EL (cell line): ENCODE results near the gene CYP1A1.
"Not testable (repeated sequence)": the region's sequence is repeated elsewhere in the genome, so short reads cannot be mapped to it uniquely, and the experiment has no call there.

ENCODE experiments used
- DNase-seq: peaks from one replicate; pipeline ENCODE4 v3.0.0-alpha.2; 2016

The CYP1A1 gene

DNA sequence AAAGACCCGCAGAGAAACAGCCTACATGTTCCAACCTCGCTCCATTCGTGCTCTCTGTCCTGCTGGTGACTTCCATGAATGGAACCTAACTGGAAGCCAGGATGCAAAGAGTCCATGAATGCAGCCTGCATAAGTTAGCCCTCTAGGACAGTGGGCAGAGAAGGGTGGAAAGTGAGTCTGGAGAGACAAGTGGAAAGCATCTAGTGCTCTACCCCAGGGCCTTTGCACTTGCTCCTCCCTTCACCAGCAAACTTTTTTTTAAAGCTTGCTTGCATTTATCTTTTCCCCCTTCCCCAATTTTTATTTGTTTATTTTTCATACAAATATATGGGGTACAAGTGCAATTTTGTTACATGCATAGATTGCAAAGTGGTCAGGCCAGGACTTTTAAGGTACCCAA, 7.9 kb upstream of the CYP1A1 start:
- no peak for DNase-seq

DNA sequence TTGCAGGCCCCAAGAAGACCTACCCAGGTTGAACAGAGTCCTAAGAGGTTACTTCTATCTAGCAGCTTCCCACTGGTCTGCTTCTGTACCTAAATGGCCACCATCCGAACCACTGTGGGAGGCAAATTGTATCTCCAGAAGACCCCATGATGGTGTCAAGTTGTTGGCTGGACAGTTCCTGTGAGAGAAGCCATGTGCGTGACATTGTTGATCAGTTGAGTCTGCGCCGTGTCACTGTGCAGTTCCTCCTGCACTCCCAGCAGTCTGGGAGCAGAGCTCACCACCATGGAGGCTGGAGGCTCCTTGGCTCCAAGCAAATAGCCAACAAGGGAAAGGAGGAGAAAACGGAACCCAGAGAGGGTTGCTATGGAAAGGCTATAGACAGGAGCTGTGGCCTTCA, 7.5 kb upstream of the CYP1A1 start:
- DNase-seq: no peak

DNA sequence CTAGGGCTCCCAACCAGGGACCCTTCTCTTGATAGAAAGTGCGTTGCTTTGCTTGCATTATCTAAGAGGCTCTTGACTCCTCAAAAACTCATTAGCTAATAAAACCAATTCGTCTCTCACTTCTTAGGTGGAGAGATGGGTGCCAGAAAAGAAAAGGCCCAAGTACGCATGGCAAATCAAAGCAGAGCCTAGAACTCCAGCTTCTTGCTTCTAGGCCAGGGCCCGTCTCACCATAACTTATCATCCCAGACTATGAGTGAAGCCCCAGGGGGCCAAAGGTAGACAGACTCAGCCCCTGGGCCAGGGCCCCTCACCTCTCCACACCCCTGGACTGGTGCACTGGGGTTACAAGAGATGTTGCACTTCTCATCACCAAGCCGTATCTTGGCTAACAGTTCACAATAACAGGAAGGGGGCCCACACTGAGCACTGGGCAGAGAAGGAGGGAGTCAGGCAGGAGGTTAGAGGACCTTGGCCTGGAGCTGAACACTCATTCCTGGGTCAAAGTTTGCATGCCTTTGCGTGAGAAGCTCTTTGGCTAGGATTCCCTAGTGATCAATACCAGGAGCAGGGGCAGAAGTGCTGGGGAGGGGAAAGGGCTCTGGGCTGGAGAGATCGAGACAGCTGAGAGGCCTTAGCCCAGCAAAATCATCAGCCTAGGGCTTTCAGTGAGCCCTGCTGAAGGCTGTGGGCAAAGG, 5.4 kb upstream of the CYP1A1 start:
- DNase-seq: no peak

DNA sequence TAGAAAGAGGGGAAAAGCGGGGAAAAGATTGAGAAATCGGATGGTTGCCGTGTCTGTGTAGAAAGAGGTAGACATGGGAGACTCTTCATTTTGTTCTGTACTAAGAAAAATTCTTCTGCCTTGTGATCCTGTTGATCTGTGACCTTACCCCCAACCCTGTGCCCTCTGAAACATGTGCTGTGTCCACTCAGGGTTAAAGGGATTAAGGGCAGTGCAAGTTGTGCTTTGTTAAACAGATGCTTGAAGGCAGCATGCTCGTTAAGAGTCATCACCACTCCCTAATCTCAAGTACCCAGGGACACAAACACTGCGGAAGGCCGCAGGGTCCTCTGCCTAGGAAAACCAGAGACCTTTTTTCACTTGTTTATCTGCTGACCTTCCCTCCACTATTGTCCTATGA, 4.0 kb upstream of the CYP1A1 start:
- not testable (repeated sequence) for DNase-seq

DNA sequence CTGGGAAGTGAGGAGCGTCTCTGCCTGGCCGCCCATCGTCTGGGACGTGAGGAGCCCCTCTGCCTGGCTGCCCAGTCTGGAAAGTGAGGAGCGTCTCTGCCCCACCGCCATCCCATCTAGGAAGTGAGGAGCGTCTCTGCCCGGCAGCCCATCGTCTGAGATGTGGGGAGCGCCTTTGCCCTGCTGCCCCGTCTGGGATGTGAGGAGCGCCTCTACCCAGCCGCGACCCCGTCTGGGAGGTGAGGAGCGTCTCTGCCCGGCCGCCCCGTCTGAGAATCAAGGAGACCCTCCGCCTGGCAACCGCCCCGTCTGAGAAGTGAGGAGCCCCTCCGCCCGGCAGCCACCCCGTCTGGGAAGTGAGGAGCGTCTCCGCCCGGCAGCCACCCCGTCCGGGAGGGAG, 3.4 kb upstream of the CYP1A1 start:
- DNase-seq: not testable (repeated sequence)

DNA sequence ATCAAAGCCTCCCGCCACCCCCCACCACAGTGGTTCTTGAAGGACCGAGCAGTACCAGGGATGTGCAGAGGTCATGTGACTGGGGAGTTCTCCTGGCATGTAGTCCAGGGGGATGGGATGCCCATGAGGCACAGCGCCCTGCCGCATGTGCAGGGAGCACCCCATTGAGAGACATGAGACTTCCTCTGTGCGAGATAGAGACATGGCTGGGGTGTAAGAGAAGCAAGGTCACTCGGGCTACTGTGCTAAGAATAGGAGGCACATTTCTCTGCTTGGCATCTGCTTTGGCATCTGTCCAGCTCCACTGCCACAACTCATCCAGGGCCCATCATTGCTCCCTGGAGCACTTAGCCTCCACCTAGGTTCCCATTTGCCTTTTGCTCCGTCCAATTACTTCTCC, 2.4 kb upstream of the CYP1A1 start:
- DNase-seq: no peak

DNA sequence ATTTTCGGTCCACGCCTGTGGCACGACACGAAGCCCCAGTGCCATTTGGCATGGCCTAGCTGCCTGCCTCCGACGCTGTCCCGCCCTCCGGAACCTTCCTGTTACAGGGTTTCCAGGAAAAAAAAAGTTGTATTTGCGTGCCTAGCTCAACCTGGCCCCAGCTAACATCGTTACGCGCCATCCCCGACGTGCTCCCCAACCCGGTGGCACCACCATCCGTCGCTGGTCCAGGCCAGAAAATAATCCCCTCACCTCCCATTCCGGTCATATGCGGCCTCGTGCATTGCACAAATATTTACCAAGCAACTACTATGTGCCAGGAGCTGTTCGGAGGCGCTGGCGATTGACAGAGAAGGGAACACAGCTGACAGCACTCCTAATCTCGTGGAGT, 1.4 kb upstream of the CYP1A1 start:
- DNase-seq: no peak

DNA sequence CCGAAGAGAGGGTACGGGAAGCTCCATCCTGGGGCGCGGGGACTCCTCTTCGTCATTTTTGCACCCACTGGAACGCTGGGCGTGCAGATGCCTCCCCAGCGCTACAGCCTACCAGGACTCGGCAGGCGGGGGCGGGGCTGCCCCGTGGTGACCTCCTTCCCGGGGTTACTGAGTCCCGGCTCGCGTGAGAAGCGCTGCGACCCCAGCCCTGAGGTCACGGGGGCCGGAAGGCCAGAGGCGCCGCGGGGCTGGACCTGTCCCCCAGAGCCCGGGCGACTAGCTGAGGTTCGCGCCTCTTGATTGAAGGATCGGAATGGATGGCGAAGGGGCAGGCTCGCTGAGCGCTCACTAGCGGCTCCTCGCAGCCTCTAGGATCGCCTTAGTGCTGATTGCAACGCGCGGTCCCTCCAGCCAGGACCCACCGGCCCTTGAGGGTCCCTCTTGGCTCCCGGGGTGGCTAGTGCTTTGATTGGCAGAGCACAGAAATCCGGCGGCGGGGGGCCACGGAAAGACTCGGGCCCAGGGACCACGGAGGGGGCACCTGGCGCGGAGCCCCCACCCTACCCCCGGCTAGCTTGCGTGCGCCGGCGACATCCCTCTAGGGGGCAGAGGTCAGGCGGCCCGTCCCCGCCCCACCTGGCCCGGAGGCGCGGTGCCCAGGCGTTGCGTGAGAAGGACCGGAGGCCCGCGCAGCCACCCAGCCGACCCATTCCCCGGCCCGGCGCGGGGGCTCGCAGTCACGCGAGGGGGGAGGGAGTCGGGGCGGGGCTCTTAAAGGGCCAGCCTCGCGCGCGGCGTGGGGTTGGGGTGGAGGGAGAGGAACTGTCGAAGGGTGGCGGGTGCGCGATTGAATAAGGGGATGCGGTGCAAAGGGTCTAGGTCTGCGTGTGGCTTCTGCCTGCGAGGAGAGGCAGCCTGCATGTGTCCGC, 781 bp upstream of the CYP1A1 start:
- peak; percentile 41 for DNase-seq

DNA sequence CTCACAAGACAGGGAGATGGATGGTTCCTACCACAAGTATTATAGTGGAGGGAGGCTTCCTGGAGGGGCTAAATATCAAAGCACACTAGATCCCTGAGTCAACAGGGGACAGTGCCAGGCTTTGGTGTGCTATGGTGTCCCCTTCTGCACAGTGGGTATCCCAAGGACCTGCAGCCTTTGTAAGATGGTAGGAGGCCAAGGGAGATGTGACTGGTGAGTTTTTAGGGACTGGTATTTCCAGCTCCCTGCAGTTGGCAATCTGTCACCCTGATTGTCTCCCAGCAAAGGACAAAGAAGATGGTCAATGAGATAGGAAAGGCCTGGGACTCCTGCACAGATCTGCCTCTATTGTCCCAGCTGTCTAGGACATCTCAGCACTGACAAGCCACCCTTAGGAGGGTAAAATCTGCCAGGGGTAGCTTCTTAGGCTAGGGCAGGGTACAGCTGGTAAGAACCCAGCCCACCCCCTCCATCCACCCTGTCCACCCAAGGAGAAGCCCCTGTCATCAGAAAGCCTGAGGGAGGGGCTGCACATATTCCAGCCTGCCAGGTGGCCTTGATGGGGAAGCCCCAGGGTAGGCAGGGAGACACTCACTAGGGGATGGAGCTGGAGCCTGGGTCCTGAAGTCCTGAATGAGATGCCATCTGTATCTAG, 631 bp downstream of the CYP1A1 start:
- DNase-seq: no peak

DNA sequence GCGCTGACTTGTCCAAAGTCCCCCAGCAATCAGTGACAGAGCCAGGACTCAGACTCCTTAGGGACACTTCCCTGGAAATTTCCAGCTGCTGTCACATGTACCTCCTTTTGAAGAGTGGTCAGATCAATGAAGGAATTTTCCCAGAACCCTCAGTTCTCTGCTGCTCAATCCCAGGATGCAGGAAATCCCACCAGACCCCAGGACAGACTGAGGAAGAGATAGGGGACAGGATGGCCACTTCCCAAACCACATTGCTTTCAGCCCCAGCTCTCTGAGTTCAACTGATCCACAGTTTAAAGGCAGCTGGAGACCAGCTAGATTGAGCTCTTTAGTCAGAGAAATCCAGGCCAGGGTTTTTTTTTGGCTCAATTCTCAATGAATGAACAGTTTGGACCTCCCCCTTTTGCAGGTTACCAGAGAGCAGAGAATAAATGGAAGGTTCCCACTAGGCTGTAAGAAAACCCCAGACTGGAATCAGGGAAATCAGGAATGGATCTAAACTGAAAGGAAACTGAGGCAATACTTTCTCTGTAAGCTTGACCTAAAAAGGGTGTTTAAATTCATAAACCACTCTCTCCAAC, 1.5 kb downstream of the CYP1A1 start:
- DNase-seq: peak; percentile 57

DNA sequence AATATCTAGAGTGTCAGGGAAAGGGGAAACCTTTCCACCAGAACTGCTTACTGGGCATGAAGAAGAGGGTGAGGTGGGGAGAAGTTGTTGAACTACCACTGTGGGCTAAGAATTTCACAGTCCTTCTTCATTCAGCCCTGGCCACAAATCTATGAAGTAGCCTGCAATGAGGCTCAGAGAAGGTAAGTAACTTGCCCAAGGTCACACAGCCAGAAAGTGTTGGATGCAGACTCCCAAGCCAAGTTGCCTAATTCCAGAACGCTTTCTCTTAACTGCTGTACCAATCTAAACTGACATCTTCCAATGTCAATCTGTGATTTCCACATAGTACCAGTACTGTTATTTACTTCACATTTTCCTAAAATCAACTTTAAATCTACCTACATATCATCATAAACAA, 2.1 kb downstream of the CYP1A1 start:
- no peak for DNase-seq

DNA sequence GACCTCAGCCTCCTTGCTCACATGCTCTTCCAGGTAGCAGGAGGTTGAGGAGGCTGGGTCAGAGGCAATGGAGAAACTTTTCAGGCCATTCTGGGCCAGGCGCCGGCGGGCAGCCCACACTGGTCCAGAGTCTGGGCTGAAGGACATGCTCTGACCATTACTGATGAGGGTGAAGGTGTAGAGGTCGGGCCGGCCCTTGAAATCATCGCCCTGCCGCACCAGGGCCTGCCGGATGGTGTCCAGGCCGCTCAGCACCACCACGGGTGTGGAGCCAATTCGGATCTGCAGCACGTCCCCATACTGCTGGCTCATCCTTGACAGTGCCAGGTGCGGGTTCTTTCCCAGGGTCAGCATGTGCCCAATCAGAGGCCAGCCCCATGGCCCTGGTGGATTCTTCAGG, 2.7 kb downstream of the CYP1A1 start:
- DNase-seq: no peak

DNA sequence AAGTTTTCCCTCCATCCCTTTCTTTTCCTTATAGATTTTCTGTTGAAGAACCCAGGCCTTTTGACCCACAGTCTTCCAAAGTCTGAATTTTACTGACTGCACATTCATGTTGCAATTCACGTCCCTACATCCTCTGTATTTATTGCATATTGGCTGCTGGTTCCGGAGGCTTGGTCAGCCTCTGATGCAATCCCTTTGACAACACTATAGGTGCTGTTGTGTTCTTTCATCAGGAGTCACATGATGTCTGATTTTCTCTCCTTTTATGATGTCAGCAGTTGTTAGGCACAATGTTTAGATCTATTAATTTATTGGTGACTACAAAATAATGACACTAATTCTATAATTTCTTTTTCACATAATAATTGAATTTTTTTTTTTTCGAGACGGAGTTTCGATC, 8.7 kb downstream of the CYP1A1 start:
- no peak for DNase-seq

DNA sequence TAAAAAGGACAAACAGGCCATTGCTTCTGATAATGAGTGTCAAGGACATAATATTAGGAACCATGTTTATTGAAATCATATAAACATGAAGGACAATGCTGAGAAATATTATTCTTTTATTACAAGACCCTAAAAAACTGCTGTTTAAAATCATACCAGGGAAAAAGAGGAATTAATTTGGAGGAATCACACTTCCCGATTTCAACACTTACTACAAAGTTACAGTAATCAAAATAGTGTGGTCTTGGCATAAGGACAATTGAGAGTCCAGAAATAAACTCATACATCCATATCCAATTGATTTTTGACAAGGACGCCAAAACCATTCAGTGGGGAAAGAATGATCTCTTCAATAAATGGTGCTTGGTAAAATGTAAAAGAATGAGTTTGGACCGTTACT, 13.0 kb downstream of the CYP1A1 start:
- DNase-seq: no peak

DNA sequence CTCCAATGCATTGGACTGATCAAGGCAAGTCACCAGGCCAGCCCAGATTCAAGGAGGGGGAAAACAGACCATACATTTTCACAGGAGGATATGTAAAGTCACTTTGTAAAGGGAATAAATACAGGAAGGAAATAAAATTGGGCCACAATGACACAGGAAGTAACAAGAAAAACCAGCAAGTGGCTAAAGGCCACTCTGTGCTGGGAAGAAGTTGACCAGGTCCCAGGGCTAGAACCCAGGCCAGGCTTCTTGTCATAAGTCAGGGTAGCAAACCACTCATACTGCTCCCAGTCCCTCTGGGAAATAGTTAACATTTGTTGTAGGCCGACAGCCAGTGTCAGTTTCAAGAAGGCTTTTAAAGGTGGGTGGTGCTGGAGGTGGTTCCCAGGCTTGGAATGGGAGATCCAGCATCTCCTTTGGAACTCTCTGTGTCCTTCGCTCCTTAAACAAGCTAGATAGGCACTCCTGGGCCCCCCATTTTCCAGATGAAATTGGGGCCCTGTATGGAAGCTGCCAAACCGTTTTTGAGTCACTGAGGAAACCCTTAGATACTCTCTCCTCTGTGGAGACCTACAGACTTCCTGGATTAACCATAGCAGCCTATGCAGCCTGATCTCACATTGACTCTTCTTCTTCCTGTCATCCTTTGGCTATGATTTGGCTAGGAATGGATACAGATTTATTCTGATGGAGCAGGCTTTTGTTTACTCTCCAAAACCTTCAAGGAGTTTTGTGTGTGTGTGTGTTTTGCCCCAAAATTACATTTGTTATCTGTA, 14.8 kb downstream of the CYP1A1 start:
- no peak for DNase-seq

DNA sequence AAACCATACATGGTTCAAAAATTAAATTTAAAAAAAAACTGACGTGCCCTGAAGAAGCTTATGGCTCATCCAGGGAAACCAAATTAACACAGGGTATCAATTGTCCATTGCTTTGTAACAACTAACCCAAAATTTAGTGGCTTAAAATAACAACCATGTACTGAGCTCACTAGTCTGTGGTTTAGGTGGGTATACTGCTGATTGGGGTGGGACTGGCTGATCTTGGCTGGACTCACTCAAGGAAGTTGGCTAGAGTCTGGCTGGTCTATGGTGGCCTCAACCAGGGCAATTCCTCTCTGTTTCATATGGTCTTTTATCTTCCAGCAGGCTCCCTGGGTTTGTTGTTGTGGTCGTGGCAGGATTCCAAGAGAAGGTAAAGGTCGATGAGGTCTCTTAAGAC, 15.4 kb downstream of the CYP1A1 start:
- DNase-seq: no peak

DNA sequence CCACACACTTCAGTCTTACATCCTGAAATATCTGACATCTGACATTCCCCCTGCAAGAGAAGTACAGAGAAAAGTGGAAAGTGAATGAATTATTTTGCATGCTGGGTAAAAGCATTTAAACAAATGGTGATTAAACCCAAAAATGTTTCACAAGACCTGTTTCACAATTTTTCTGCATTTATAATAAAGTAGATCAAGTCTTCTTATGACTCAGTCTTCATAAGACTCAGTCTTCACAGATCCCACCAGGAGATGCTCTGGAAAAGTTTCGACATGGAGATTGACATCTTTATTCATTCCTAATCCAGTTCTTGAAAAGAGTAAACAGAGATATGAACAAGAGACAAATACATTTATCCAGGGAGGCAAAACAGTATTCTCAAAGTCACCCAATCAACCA, 16.3 kb downstream of the CYP1A1 start:
- DNase-seq: no peak

DNA sequence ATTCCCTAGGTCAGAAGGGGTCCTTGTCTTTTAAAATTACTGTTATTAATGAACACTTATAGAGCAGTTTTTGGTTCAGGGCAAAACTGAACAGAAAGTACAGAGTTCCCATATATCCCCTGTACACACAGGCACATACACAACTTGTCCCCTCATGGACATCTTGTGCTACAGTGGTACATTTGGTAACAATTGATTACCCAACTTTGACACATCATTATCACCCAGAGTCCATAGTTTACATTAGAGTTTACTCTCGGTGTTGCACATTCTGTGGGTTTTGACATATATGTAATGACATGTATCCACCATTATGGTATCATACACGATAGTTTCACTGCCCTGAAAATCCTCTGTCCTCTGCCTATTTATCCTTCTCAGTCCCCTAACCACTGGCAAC, 28.5 kb downstream of the CYP1A1 start:
- DNase-seq: no peak

DNA sequence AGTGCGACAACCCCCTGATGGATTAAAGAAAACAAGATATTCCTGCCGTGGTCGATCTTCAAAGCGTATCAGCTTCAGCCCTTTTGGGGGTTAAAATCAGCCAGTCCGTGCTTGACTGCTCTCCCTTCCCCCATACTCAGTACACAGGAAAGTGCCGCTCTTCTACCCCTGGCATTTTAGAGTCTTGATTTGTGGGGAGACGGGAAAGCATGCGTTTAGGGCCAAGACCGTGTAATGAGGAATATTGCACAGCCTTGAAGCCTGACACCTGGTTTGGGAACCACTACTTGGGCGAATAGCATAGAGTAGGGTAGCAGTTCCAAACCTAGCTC, 29.0 kb downstream of the CYP1A1 start:
- DNase-seq: no peak

DNA sequence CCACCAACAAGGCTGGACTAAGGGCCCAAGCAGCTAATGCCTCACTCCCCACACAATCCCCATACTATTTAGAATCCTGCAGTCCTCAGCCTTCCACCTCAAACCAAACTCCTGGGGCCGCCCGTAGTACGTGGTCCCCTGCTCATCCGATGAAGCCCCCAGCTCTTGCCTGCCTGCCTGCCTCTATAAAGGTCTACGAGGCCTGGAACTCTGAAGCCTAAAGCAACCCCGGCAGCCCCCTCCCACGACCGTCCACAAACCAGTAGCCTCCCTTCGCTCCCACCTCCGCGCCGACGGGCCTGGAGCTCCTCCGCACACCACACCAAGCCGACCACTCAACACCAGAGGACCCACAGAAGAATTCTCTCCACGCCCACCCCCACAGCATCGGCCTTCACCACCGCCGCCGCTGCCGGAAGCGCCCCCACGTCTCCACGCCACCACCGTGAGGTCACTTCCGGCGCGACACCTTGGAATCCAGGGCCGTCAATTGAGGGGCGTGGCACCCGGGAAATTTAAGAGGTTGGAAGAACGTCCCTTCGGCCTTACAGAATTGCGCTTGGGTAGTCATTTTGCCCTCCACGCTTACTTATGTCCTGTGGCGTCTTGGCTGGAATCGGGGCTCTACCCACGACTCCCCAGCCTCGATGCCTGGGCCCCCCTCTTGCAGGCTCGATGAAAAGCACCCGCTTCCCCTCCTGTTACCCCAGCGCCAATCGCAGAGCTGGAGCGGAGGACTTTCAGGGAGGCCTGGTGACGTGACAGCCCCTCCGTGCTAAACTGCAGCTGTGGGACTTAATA, 29.5 kb downstream of the CYP1A1 start, which contains the start of gene EDC3:
Gene EDC3, minus strand, starts transcription at position 428 of the 801 bp plus-strand sequence. CDS start 20,900 bp downstream, outside the sequence.
- DNase-seq: peak; percentile 85

DNA sequence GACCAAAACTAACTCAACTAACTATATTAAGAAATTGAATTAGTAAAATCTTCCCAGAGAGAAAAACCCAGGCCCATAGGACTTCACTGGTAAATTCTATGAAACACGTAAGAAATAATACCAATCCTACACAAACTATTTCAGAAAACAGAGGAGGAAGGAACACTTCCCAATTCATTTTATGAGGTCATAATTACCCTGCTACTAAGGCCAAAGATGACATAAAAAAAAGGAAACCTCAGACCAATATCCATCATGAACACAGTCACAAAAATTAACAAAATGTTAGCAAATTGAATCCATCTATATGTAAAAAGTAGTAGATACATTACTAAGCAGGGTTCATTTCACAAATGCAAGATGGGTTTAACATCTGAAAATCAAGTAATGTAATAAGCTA, 33.0 kb downstream of the CYP1A1 start:
- DNase-seq: no peak

DNA sequence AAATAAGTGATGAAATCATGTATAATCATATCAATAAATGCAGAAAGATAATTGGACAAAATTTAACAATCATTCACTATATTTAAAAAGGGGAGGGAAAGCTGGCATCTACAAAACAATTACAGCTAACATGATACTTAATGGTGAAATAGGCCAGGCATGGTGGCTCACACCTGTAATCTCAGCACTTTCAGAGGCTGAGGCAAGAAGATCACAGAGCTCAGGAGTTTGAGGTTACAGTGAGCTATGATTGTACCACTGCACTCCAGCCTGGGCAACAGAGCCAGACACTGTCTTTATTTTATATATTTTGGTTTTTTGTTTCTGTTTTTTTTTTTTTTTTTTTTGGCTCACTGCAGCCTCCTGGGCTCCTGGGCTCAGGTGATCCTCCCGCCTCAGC, 41.6 kb downstream of the CYP1A1 start:
- no peak for DNase-seq
